ENCODE data around the gene BTD. TPM values are rescaled to one million over a fixed set of nuclear protein-coding genes. Genes with fewer than 3 reads are reported as not detected.

BTD gene
- total RNA-seq, 1 experiment from 2014 or later: 10.4 TPM

- in situ Hi-C loops (cut with HindIII; ENCODE audit: low sequenced_read_pairs): no loop called here
- DNase-seq (ENCODE audit: low spot score): peak; percentile 93
These were observed 31.6 kb downstream of the BTD start for GRCh38 chr3:15633159-15633558.

- in situ Hi-C loops (cut with HindIII; ENCODE audit: low sequenced_read_pairs): no loop called here
- DNase-seq (ENCODE audit: low spot score): peak; percentile 95
These were observed 32.4 kb downstream of the BTD start for GRCh38 chr3:15633766-15634598.

GRCh38 chr3:15634671-15635070, 33.1 kb downstream of the BTD start:
- DNase-seq (ENCODE audit: low spot score): no peak
- in situ Hi-C loops (cut with HindIII; ENCODE audit: low sequenced_read_pairs): no loop called here

GRCh38 chr3:15635121-15635661, 33.6 kb downstream of the BTD start:
- in situ Hi-C loops (cut with HindIII; ENCODE audit: low sequenced_read_pairs): no loop called here

GRCh38 chr3:15636028-15636709, 34.6 kb downstream of the BTD start:
- DNase-seq (ENCODE audit: low spot score): no peak
- in situ Hi-C loops (cut with HindIII; ENCODE audit: low sequenced_read_pairs): no loop called here

More at GRCh38 chr3:15635121-15635661, 33.6 kb downstream of the BTD start:
- peak; percentile 43 for DNase-seq (ENCODE audit: low spot score)

- in situ Hi-C loops (cut with HindIII; ENCODE audit: low sequenced_read_pairs): no loop called here
- peak; percentile 77 for DNase-seq (ENCODE audit: low spot score)
These were observed 35.8 kb downstream of the BTD start for GRCh38 chr3:15637131-15637951.

GRCh38 chr3:15638193-15638890, 36.8 kb downstream of the BTD start:
- DNase-seq (ENCODE audit: low spot score): peak; percentile 25
- in situ Hi-C loops (cut with HindIII; ENCODE audit: low sequenced_read_pairs): no loop called here

- no peak for DNase-seq (ENCODE audit: low spot score)
- in situ Hi-C loops (cut with HindIII; ENCODE audit: low sequenced_read_pairs): no loop called here
These were observed 37.3 kb downstream of the BTD start for GRCh38 chr3:15638891-15639262.

- DNase-seq (ENCODE audit: low spot score): no peak
- in situ Hi-C loops (cut with HindIII; ENCODE audit: low sequenced_read_pairs): no loop called here
These were observed 43.7 kb downstream of the BTD start for GRCh38 chr3:15645246-15645645.

- in situ Hi-C loops (cut with HindIII; ENCODE audit: low sequenced_read_pairs): no loop called here
- no peak for DNase-seq (ENCODE audit: low spot score)
These were observed 44.4 kb downstream of the BTD start for GRCh38 chr3:15645740-15646501.

- DNase-seq (ENCODE audit: low spot score): peak; percentile 49
- in situ Hi-C loops (cut with HindIII; ENCODE audit: low sequenced_read_pairs): no loop called here
These were observed 45.4 kb downstream of the BTD start for GRCh38 chr3:15646851-15647511.

- DNase-seq (ENCODE audit: low spot score): no peak
- in situ Hi-C loops (cut with HindIII; ENCODE audit: low sequenced_read_pairs): no loop called here
These were observed 46.1 kb downstream of the BTD start for GRCh38 chr3:15647611-15648167.

GRCh38 chr3:15649341-15649740, 47.8 kb downstream of the BTD start:
- in situ Hi-C loops (cut with HindIII; ENCODE audit: low sequenced_read_pairs): no loop called here
- DNase-seq (ENCODE audit: low spot score): no peak

GRCh38 chr3:15649858-15650257, 48.3 kb downstream of the BTD start:
- in situ Hi-C loops (cut with HindIII; ENCODE audit: low sequenced_read_pairs): no loop called here
- DNase-seq (ENCODE audit: low spot score): no peak

- DNase-seq (ENCODE audit: low spot score): no peak
- in situ Hi-C loops (cut with HindIII; ENCODE audit: low sequenced_read_pairs): no loop called here
These were observed 49.9 kb downstream of the BTD start for GRCh38 chr3:15651396-15651795.

GRCh38 chr3:15653321-15653720, 51.8 kb downstream of the BTD start:
- in situ Hi-C loops (cut with HindIII; ENCODE audit: low sequenced_read_pairs): no loop called here
- DNase-seq (ENCODE audit: low spot score): no peak

- DNase-seq (ENCODE audit: low spot score): no peak
- in situ Hi-C loops (cut with HindIII; ENCODE audit: low sequenced_read_pairs): no loop called here
These were observed 52.6 kb downstream of the BTD start for GRCh38 chr3:15654127-15654526.

- no peak for DNase-seq (ENCODE audit: low spot score)
- in situ Hi-C loops (cut with HindIII; ENCODE audit: low sequenced_read_pairs): no loop called here
These were observed 53.3 kb downstream of the BTD start for GRCh38 chr3:15654891-15655290.
